SK-N-SH (cell line): ENCODE data around the gene CTCF. TPM values are rescaled to one million over a fixed set of nuclear protein-coding genes. Genes with fewer than 3 reads are reported as not detected.

Experiments used
- CTCF ChIA-PET: fragments of 300-600, 350-600 bp; formaldehyde crosslinking; extraction: SDS; loops from one replicate; lab custom pipeline; 2021; lab: Yijun Ruan, JAX
- POLR2A ChIA-PET: fragments of 350-600 bp; sonication (Branson Sonifier 250); formaldehyde crosslinking; extraction: SDS; loops from one replicate; lab custom pipeline; 2020; ENCODE audit warnings: antibody characterized with exemption, inconsistent platforms; lab: Yijun Ruan, JAX
- DNase-seq: peaks from one replicate; pipeline ENCODE4 v3.0.0; 2012
- H2AFZ ChIP-seq: fragments of 200-600 bp; sonication (generic); 2 replicates; pipeline ENCODE4 v1.8.1; 2016; ENCODE audit warnings: antibody characterized with exemption, mild to moderate bottlenecking, low read depth
- H3F3A ChIP-seq: fragments of 200-600 bp; sonication (generic); replicated peaks from 2 replicates; pipeline ENCODE3; 2016; ENCODE audit warnings: antibody characterized with exemption, mild to moderate bottlenecking; ENCODE audit not compliant: insufficient read depth
- H3K27ac ChIP-seq, 2 experiments: fragments of 200-500 bp in 1 of 2; fragments of 200-600 bp in 1 of 2; sonication (Bioruptor generic) in 1 of 2; sonication (generic), shearing (Covaris generic) in 1 of 2; 2 replicates each; pipeline versions ENCODE4 v1.5.1 to v1.6.1; 2014 to 2016; ENCODE audit warnings: low read depth in 2 of 2, inconsistent platforms in 1 of 2, low read length in 1 of 2, mild to moderate bottlenecking in 1 of 2, mixed read lengths in 1 of 2
- H3K27me3 ChIP-seq: fragments of 200-600 bp; sonication (generic), shearing (Covaris generic); 2 replicates; pipeline ENCODE4 v1.6.1; 2016; ENCODE audit warnings: mixed run types; ENCODE audit not compliant: insufficient read depth
- H3K36me3 ChIP-seq, 2 experiments: fragments of 200-500 bp in 1 of 2; fragments of 200-600 bp in 1 of 2; sonication (Bioruptor generic) in 1 of 2; sonication (generic) in 1 of 2; replicated peaks in 1 of 2; 2 replicates each; pipeline versions ENCODE3 to v1.5.1; 2014 to 2016; ENCODE audit warnings: low read length in 1 of 2, mild to moderate bottlenecking in 1 of 2; ENCODE audit not compliant: insufficient read depth in 2 of 2, control insufficient read depth in 1 of 2
- H3K4me1 ChIP-seq, 2 experiments: fragments of 200-500 bp in 1 of 2; fragments of 200-600 bp in 1 of 2; sonication (Bioruptor generic) in 1 of 2; sonication (generic), shearing (Covaris generic) in 1 of 2; 2 replicates each; pipeline versions ENCODE4 v1.5.1 to v1.6.1; 2014 to 2016; ENCODE audit warnings: low read depth in 1 of 2, low read length in 1 of 2, mixed run types in 1 of 2; ENCODE audit not compliant: insufficient read depth in 2 of 2, control insufficient read depth in 1 of 2
- H3K4me2 ChIP-seq: fragments of 200-600 bp; sonication (generic), shearing (Covaris generic); 2 replicates; pipeline ENCODE4 v1.6.1; 2017; ENCODE audit warnings: mixed run types
- H3K4me3 ChIP-seq, 2 experiments: fragments of 200-500 bp in 1 of 2; fragments of 200-600 bp in 1 of 2; sonication (Bioruptor generic) in 1 of 2; sonication (generic), shearing (Covaris generic) in 1 of 2; 2 replicates each; pipeline versions ENCODE4 v1.5.1 to v1.8.1; 2014 to 2016; ENCODE audit warnings: low read depth in 2 of 2, inconsistent platforms in 1 of 2, low read length in 1 of 2, mild to moderate bottlenecking in 1 of 2, mixed read lengths in 1 of 2, moderate library complexity in 1 of 2
- H3K79me2 ChIP-seq: fragments of 200-600 bp; sonication (generic); 2 replicates; pipeline ENCODE4 v1.8.1; 2017; ENCODE audit warnings: mild to moderate bottlenecking; ENCODE audit not compliant: insufficient read depth
- H3K9ac ChIP-seq: fragments of 200-600 bp; sonication (generic); 2 replicates; pipeline ENCODE4 v1.6.1; 2017; ENCODE audit warnings: mixed run types
- H3K9me2 ChIP-seq: fragments of 200-600 bp; sonication (generic); 2 replicates; pipeline ENCODE4 v1.6.1; 2017; ENCODE audit warnings: mixed run types
- H3K9me3 ChIP-seq: fragments of 200-600 bp; sonication (generic); 2 replicates; pipeline ENCODE4 v1.6.1; 2017; ENCODE audit warnings: mixed run types, mild to moderate bottlenecking, moderate library complexity
- H4K20me1 ChIP-seq: fragments of 200-600 bp; sonication (generic); 2 replicates; pipeline ENCODE4 v1.6.1; 2017; ENCODE audit warnings: mild to moderate bottlenecking, mixed run types; ENCODE audit not compliant: insufficient read depth
- ELF1 ChIP-seq: IDR thresholded peaks from 2 replicates; pipeline ENCODE4 v1.4.0; 2012
- EP300 ChIP-seq, 2 experiments: IDR thresholded peaks; 2 replicates each; pipeline versions ENCODE4 v1.4.0 to v1.6.1; 2012; ENCODE audit warnings: borderline replicate concordance in 1 of 2, low read depth in 1 of 2, low read length in 1 of 2
- FOSL2 ChIP-seq: IDR thresholded peaks from 2 replicates; pipeline ENCODE4 v1.4.0; 2012; ENCODE audit warnings: low read depth, mild to moderate bottlenecking, moderate library complexity, borderline replicate concordance
- FOXM1 ChIP-seq: IDR thresholded peaks from 2 replicates; pipeline ENCODE4 v1.4.0; 2012; ENCODE audit warnings: low read depth, mild to moderate bottlenecking
- JUND ChIP-seq: IDR thresholded peaks from 2 replicates; pipeline ENCODE4 v1.4.0; 2012
- MEF2A ChIP-seq: IDR thresholded peaks from 2 replicates; pipeline ENCODE4 v1.4.0; 2012; ENCODE audit warnings: low read depth, borderline replicate concordance
- MXI1 ChIP-seq: IDR thresholded peaks from 2 replicates; pipeline ENCODE4 v1.6.1; 2012; ENCODE audit warnings: mild to moderate bottlenecking, low read depth, low read length, improper control_type of control experiment
- NRF1 ChIP-seq: IDR thresholded peaks from 2 replicates; pipeline ENCODE4 v1.6.1; 2012; ENCODE audit warnings: low read depth, mild to moderate bottlenecking, low read length
- PBX3 ChIP-seq: IDR thresholded peaks from 2 replicates; pipeline ENCODE4; 2012
- RAD21 ChIP-seq: IDR thresholded peaks from 2 replicates; pipeline ENCODE4 v1.6.1; 2012; ENCODE audit warnings: mild to moderate bottlenecking, low read length
- RCOR1 ChIP-seq: fragments of 150-350 bp; IDR thresholded peaks from 2 replicates; pipeline ENCODE4 v1.6.1; 2017; ENCODE audit warnings: antibody characterized with exemption, low read length
- RFX5 ChIP-seq: IDR thresholded peaks from 2 replicates; pipeline ENCODE4 v1.6.1; 2012; ENCODE audit warnings: mild to moderate bottlenecking, improper control_type of control experiment, low read length
- SIN3A ChIP-seq: IDR thresholded peaks from 2 replicates; pipeline ENCODE4 v1.6.1; 2012; ENCODE audit warnings: low read depth, mild to moderate bottlenecking, low read length, moderate library complexity, borderline replicate concordance
- SMC3 ChIP-seq: IDR thresholded peaks from 2 replicates; pipeline ENCODE4 v1.6.1; 2012; ENCODE audit warnings: low read depth, low read length, improper control_type of control experiment
- TAF1 ChIP-seq: IDR thresholded peaks from 2 replicates; pipeline ENCODE4 v1.6.1; 2012; ENCODE audit warnings: low read depth, mild to moderate bottlenecking, low read length, moderate library complexity, borderline replicate concordance
- TCF12 ChIP-seq: IDR thresholded peaks from 2 replicates; pipeline ENCODE4 v1.4.0; 2012
- TEAD4 ChIP-seq: IDR thresholded peaks from 2 replicates; pipeline ENCODE4 v1.4.0; 2012; ENCODE audit warnings: mild to moderate bottlenecking, borderline replicate concordance; ENCODE audit not compliant: insufficient read depth
- WGBS: methylation state at CpG from one replicate; pipeline ENCODE4 v1.1.6; 2017; ENCODE audit warnings: low lambda C conversion rate; 5-methylcytosine and 5-hydroxymethylcytosine counted together
- polyA plus RNA-seq, 3 experiments: library from polyadenylated mRNA; depleted of rRNA; stranded (reverse); fragments of >200 nt; gene quantifications; 2 replicates each; pipeline ENCODE4 v1.2.3, GENCODE V29; 2012
- TF ChIP-seq, protein P1 (sequence below): IDR thresholded peaks from 2 replicates; pipeline ENCODE4 v1.4.0; 2012; ENCODE audit warnings: low read depth

Gene CTCF
- polyA plus RNA-seq, 1 of the 3 experiments (the other 2 are of a cell fraction) = 19.6 TPM

DNA sequence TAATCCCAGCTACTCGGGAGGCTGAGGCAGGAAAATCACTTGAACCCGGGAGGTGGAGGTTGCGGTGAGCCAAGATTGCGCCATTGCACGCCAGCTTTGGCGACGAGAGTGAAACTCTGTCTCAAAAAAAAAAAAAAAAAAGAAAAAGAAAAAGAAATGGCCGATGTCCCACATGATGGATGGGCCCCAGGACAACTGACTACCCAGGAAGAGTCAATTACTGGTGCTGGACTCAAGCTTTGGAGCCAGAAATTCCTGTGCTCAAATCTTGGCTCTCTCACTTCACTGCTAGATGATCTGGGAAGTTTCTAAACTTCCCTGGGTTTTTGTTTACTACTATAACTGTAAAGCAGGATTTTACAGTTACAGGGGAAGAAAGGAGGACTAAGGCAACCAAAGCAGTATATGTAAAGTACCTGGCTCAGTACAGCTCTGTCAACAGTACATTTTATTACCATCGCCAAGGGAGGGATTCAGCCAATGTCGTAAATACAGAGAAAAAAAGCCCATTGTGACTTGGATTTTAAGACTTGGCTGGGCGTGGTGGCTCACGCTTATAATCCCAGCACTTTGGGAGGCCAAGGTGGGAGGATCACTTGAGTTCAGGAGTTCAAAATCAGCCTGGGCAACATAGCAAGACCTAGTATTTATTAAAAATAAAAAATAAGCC is 116.2 kb downstream of the CTCF start:
- Histone ChIP-seq H3K4me2 (no peak overlapping the region), H3F3A (no peaks in the 10 kb centered on the region), H3K9ac (no peak overlapping the region), H3K36me3 (peaks cover 12 to 19% of the 10 kb centered on the region in 2 experiments), H3K27me3 (no peaks in the 10 kb centered on the region), H2AFZ (no peak overlapping the region), H3K4me3 (no peak overlapping the region), H3K9me2 (no peaks in the 10 kb centered on the region), H3K9me3 (no peaks in the 10 kb centered on the region), H3K27ac (no peak overlapping the region), H3K4me1 (peaks cover 7 to 14% of the 10 kb centered on the region in 2 experiments; a peak in 2 of 4 replicates), H4K20me1 (no peaks in the 10 kb centered on the region), H3K79me2 (no peaks in the 10 kb centered on the region)
- no peak for DNase-seq
- POLR2A ChIA-PET = no interaction called here
- TF ChIP-seq FOSL2 = no peak
- no peak for TF ChIP-seq RCOR1
- no peak for TF ChIP-seq MXI1
- no peak for TF ChIP-seq SMC3
- no peak for TF ChIP-seq JUND
- TF ChIP-seq SIN3A = no peak
- TF ChIP-seq NRF1 = no peak
- TF ChIP-seq FOXM1 = no peak
- TF ChIP-seq RAD21 = no peak
- TF ChIP-seq TEAD4 = no peak
- no peak for TF ChIP-seq TCF12
- TF ChIP-seq ELF1 = no peak
- no peak for TF ChIP-seq EP300 (IDR thresholded peaks at IDR 0.05; ENCODE audit: borderline replicate concordance in 1 of 2, low read depth in 1 of 2, low read length in 1 of 2)
- TF ChIP-seq TAF1 = no peak
- TF ChIP-seq, protein P1, sequence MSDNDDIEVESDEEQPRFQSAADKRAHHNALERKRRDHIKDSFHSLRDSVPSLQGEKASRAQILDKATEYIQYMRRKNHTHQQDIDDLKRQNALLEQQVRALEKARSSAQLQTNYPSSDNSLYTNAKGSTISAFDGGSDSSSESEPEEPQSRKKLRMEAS = no peak
- TF ChIP-seq PBX3 = no peak
- no peak for TF ChIP-seq RFX5
- TF ChIP-seq MEF2A = no peak
- WGBS = 94% methylated on average over 12 of the region's 12 CpGs
- CTCF ChIA-PET = interaction anchor here (2.2 kb wide), 1 partner anchor 138 kb away, joined by 11 read pairs; no protein-coding TSS in a partner anchor
